Eye (tissue), 1 donor: ENCODE measurements around the gene FOXJ3.

Experiments used
- DNase-seq: peaks from one replicate; pipeline ENCODE4 v3.0.0-alpha.2; 2015

The FOXJ3 gene

GRCh38 chr1:42335050-42335808, at the start of gene FOXJ3:
Gene FOXJ3 (minus strand): TSS chr1:42335235. CDS start chr1:42311093, 24,142 bp downstream.
- DNase-seq, result peak; percentile 98

DNA sequence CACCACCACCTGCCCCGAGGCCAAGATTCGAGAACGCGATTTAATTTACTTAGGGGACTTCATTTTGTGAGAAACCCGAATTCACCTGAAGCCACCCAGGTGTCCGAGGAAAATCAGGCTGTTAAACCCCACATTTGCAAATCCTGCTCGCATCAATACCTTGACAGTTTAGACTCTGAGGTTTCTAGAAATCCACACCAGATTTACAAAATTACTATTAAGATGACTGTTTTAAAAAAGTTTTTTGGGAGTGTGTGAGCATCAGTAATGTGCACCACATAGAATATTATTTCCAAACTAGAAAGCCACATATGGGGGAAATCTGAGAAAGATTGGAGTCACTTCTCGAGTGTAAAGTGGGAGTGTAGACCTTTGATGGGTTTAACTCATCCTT, 46.2 kb upstream of the FOXJ3 start:
- no peak for DNase-seq

- DNase-seq, result peak; percentile 82
Observed at GRCh38 chr1:42380586-42381279, 45.7 kb upstream of the FOXJ3 start, which contains the start of gene RIMKLA. Gene RIMKLA (plus strand): TSS chr1:42380792. CDS start chr1:42380935, 143 bp downstream.

- DNase-seq, result peak; percentile 39
Observed at GRCh38 chr1:42379794-42380585, 45.0 kb upstream of the FOXJ3 start.

- no peak for DNase-seq
Observed at GRCh38 chr1:42372796-42373195, 37.8 kb upstream of the FOXJ3 start.

GRCh38 chr1:42370876-42371549, 36.0 kb upstream of the FOXJ3 start:
- no peak for DNase-seq

DNA sequence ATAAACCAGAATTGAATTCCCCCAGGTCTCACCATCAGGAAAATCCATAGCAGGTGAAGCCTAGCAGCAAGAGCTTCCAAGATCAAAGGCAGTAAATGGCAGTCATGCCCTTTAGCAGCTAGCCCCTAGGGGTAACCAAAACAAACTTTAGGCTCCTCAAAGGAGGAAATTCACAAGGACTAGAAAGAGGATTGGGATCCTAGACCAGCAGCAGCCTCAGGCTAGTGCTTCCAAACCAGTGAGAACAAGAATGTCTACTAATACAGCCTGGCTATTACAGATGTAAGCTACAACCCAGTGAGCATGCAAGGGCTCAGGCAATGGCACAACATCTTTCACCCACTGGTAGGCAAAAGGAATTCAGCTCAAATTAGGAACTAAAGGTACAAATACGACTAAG, 34.4 kb upstream of the FOXJ3 start:
- no peak for DNase-seq

DNA sequence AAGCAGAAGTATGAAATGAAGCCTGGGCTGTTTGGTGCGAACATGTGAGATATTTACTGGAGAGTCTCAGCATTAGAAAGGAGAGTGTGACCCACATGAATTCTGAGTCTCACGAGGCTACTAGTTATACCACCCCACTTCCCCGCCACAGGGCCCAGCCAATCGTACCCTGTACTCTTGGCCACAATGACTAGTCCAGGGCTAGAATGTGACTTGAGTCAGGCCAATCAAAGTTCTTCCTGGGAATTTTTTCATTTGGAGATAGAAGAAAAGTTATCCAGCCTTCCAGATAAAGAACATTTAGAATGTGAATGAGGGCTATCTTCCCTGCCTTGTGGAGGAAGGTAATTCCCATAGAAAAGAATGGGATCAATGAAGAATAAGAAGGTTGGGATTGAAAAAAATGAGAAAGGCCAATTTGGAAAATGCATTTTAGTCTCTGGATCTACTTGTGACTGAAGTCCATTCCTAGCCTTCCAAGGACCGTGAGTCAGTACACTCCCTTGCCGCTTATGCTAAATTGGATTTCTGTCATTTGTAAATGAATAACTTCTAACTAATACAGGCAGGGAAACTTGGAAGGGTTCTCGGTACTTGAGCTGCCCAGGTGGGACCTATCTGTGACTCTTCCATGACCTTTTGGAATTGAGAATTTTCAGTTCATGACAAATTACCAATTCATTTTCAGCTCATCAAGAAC, 33.2 kb upstream of the FOXJ3 start:
- DNase-seq, result no peak

GRCh38 chr1:42365118-42365517, 30.1 kb upstream of the FOXJ3 start:
- no peak for DNase-seq

DNA sequence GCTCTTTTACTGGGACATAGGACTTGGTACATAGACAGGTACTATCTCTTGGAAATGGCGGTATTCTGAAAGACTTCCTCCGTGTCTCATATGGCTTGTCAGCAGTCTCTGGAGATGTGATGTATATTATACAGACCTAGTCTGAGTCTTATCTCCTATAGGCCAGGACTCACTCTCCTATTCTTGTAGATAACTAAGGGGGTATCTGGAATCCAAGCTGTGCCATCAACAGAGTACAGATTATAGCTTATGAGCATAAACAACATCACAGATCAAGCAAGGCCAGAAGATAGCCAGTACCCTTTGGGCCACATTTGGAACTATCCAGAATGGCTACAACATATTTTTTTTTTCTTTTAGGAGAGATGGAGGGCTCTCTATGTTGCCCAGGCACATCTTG, 29.5 kb upstream of the FOXJ3 start:
- no peak for DNase-seq

DNA sequence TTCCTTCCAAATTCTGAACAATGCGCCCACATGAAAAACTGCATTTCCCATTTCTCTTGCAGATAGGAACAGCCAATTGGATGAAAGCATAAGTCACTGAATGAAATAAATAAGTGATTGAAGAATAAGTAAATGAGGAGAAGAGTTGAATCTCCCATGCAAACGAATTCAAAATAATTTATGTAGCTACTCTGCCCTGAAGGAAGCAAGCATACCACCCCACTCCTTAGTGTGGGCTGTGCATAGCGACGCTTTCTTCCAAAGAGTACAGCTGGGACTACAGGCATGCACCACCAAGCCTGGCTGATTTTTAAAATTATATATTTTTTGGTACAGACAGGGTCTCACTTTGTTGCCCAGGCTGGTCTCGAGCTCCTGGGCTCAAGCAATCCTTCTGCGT, 29.1 kb upstream of the FOXJ3 start:
- no peak for DNase-seq

DNA sequence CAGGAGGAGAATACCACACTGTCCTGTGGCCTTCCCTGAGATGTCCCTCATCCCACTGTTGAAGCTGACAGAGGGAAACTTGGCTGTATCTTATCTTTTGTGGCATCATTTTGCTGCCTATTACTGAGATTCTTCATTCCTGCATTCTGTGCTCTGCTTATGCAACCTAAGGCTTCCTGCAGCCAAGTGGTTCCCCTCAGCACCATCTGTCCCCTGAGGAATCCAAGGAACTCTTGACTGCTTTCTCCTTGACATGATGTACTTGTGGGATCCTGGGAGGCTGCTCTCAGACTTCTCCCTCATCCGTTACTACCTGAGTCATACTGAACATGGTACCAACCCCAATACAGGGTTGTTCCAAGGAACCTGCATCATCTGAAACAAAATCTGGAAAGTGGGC, 24.4 kb upstream of the FOXJ3 start:
- no peak for DNase-seq

DNA sequence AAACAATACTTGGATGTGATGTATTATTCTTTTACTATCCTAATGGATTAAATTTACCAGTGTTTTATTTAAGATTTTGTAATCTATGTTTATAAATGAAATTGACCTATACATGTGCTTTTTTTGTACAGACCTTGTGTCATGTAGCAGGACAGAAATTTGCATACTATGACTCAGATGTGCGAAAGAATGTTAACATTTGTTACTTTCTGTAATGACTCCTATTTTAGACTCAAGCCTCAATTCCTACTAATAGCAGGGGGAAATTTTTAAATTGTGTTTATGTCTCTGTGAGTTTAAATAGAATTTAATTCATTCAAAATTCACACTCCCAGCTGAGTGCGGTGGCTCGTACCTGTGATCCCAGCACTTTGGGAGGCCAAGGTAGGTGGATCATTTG, 23.8 kb upstream of the FOXJ3 start:
- DNase-seq, result no peak

DNA sequence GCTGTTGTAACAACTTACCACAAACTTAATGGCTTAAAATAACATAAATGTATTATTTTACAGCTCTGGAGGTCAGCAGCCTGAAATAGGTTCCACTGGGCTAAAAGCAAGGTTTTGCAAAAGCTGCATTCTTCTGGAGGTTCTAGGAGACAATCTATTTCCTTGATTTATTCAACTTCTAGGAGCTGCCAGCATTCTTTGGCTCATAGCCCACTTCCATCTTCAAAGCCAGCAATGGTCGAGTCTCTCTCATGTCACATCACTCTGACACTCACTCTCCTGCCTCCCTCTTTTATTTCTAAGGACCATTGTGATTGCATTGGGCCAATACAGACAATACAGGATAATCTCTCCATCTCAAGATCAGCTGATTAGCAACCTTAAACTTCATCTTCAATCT, 15.1 kb upstream of the FOXJ3 start:
- DNase-seq, result no peak

- peak; percentile 87 for DNase-seq
Observed at GRCh38 chr1:42348498-42348897, 13.5 kb upstream of the FOXJ3 start.

- DNase-seq, result no peak
Observed at GRCh38 chr1:42343049-42343448, 8.0 kb upstream of the FOXJ3 start.

DNA sequence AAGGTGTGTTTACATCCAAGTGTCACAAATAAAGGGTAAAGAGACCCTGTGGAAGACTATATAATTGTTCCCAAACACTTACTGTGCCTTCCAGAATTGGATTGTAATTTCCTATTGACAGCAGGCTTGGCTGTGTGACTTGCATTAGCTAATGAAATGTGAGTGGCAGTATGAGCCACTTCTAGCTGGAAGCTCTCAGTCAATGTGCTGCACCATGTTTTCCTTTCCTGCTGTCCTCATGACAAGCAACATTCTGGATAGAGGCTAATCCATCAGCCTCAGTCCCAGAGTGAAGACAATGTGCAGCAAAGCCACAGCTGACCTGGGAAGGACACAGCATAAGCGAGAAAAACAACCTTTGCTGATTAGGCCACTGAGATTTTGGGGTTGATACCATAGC, 5.9 kb upstream of the FOXJ3 start:
- DNase-seq, result no peak

DNA sequence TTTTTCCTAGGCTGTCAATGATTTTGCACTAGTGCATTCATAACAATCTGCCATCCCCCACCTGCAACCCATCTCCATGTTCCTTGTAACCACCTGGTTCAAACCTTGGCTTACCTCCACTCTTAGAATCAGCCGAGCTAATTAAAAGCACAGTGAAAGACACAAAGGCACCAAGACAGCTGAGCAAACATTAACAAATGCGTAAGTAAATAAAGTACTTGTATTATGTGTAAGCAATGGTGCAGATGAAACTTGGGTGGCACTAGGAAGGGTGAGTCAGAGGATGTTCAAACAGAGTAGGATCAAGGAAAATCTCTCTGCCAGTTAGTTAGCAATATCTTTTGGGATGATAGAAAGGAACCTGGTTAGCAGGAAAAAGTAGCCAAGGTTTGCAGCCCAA, 5.1 kb upstream of the FOXJ3 start:
- no peak for DNase-seq

DNA sequence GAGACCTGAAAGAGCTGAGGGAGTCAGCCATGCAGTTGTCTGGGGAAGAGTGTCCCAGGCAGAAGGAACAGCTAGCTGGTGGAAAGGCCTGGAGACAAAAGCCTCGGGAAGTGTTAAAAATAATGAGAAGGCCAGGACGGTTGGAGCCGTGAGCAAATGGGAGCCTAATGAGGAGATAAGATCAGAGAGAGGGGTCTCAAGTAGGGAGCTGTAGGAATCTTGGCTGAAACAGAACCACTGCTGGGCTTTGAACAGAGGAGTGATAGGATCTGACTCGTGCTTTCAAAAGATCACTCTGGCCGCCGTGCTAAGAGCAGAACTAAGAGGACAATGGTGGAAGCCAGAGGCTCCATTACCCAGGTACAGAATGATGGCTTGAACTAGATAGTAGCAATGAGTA, 1.9 kb upstream of the FOXJ3 start:
- DNase-seq, result no peak

- DNase-seq, result no peak
Observed at GRCh38 chr1:42335809-42336518, 929 bp upstream of the FOXJ3 start.

- peak; percentile 79 for DNase-seq
Observed at GRCh38 chr1:42334240-42335049, 590 bp downstream of the FOXJ3 start.
